ENCODE measurements around the gene TRPM3.

DNA sequence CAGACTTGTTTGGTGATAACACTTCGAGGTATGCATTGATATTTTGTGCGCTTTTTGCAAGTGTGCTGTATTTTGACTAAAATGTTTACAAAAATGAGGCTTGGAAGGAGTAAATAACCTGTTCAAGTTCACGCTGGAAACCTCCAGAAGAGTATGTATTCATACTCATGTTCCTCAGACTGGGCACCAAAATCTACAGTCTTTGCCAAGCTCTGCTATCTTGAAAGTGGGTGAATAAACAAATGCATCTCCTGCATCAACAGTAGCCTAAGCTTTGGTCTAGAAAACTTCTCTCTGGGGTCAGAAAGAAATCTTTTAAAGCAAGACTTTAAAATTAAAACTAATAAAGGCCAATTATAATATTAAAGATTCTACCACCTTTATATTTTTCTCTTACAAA lies 157.9 kb downstream of the TRPM3 start:
- TF ChIP-seq, protein P1, sequence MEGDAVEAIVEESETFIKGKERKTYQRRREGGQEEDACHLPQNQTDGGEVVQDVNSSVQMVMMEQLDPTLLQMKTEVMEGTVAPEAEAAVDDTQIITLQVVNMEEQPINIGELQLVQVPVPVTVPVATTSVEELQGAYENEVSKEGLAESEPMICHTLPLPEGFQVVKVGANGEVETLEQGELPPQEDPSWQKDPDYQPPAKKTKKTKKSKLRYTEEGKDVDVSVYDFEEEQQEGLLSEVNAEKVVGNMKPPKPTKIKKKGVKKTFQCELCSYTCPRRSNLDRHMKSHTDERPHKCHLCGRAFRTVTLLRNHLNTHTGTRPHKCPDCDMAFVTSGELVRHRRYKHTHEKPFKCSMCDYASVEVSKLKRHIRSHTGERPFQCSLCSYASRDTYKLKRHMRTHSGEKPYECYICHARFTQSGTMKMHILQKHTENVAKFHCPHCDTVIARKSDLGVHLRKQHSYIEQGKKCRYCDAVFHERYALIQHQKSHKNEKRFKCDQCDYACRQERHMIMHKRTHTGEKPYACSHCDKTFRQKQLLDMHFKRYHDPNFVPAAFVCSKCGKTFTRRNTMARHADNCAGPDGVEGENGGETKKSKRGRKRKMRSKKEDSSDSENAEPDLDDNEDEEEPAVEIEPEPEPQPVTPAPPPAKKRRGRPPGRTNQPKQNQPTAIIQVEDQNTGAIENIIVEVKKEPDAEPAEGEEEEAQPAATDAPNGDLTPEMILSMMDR (IDR thresholded peaks at IDR 0.05): no peak
- TF ChIP-seq EZH2 (IDR thresholded peaks at IDR 0.05; ENCODE audit: borderline replicate concordance, insufficient read depth, low read depth, low read length, poor library complexity, severe bottlenecking): no peak
